Loucy (cell line): ENCODE measurements around the gene TYW1B.
"Not testable (repeated sequence)": the region's sequence is repeated elsewhere in the genome, so short reads cannot be mapped to it uniquely, and the experiment has no call there.

Source experiments
- EZH2phosphoT487 ChIP-seq: fragments of 200-600 bp; IDR thresholded peaks from 2 replicates; pipeline ENCODE4 v1.6.1; 2018; ENCODE audit warnings: antibody characterized with exemption, mild to moderate bottlenecking, moderate library complexity, borderline replicate concordance
- TF ChIP-seq, protein P1 (sequence below): fragments of 200-600 bp; sonication (generic); conservative IDR thresholded peaks from 2 replicates; pipeline ENCODE4 v1.5.1; 2014; ENCODE audit warnings: mild to moderate bottlenecking, antibody characterized with exemption, low read length

DNA sequence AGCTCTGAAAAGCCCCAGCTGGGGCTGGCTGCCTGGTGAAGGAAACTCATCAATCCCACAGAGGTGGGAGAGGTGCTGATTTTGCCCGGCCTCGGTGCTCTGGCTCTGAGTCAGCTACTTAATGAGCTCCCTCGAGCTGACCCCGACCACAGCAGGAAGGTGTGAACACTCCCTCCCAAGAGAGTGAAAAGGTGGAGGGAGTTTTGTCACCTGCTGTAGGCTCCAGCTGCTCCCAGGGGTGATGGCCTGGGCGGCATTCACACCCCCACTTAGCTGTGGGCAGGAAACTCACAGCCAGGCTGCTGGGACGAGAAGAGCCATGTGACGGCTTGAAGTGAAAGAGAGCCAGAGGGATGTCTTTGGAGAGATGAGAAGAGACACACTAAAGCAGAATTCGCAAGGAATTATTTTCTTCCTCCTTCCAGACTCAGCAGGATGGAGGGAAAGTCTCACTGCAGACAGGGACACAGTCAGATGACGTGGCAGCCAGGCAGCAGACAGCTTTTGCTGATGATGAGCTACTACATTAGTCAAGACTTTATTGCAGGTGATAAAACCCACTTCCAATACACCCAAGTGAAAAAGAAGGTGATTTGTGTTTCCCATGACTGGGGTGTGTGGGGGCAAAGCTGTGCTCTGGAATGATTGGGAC is 281.3 kb downstream of the TYW1B start:
- TF ChIP-seq EZH2phosphoT487 = not testable (repeated sequence)
- TF ChIP-seq, protein P1, sequence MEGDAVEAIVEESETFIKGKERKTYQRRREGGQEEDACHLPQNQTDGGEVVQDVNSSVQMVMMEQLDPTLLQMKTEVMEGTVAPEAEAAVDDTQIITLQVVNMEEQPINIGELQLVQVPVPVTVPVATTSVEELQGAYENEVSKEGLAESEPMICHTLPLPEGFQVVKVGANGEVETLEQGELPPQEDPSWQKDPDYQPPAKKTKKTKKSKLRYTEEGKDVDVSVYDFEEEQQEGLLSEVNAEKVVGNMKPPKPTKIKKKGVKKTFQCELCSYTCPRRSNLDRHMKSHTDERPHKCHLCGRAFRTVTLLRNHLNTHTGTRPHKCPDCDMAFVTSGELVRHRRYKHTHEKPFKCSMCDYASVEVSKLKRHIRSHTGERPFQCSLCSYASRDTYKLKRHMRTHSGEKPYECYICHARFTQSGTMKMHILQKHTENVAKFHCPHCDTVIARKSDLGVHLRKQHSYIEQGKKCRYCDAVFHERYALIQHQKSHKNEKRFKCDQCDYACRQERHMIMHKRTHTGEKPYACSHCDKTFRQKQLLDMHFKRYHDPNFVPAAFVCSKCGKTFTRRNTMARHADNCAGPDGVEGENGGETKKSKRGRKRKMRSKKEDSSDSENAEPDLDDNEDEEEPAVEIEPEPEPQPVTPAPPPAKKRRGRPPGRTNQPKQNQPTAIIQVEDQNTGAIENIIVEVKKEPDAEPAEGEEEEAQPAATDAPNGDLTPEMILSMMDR = not testable (repeated sequence)
